K562 (cell line): ENCODE results near the gene PI4KA. TPM values are rescaled to one million over a fixed set of nuclear protein-coding genes. Genes with fewer than 3 reads are reported as not detected.

Source experiments
- CHAMP1 ChIP-seq: fragments of 450-650 bp; IDR thresholded peaks from 2 replicates; pipeline ENCODE4 v1.6.1; 2016; ENCODE audit warnings: mild to moderate bottlenecking
- EHMT2 ChIP-seq: fragments of 450-650 bp; IDR thresholded peaks from 2 replicates; pipeline ENCODE4 v1.6.1; 2018; ENCODE audit warnings: antibody characterized with exemption
- ELK3 ChIP-seq: fragments of 450-650 bp; formaldehyde crosslinking; IDR thresholded peaks from 2 replicates; pipeline ENCODE4 v1.4.0; 2020; ENCODE audit warnings: mild to moderate bottlenecking
- GMEB1 ChIP-seq: fragments of 250-450 bp; sonication (Bioruptor Pico); IDR thresholded peaks from 2 replicates; pipeline ENCODE4 v1.4.0; 2020; ENCODE audit warnings: mild to moderate bottlenecking
- GTF2B ChIP-seq: IDR thresholded peaks from 2 replicates; pipeline ENCODE4 v1.6.1; 2011; ENCODE audit not compliant: insufficient read length; ENCODE audit errors: extremely low read depth
- HNRNPUL1 ChIP-seq: fragments of 200-400 bp; formaldehyde crosslinking; IDR thresholded peaks from 2 replicates; pipeline ENCODE4 v1.6.1; 2017; ENCODE audit warnings: low read length
- KLF10 ChIP-seq: fragments of 250-450 bp; sonication (Bioruptor Pico); IDR thresholded peaks from 2 replicates; pipeline ENCODE4 v1.6.1; 2021; ENCODE audit warnings: matching md5 sums
- MTA2 ChIP-seq: fragments of 450-650 bp; IDR thresholded peaks from 2 replicates; pipeline ENCODE4 v1.6.1; 2016; ENCODE audit warnings: low read depth
- MTF1 ChIP-seq: fragments of 250-450 bp; sonication (Bioruptor Pico); IDR thresholded peaks from 2 replicates; pipeline ENCODE4 v1.9.0; 2021; ENCODE audit warnings: moderate library complexity, mild to moderate bottlenecking, inconsistent platforms, borderline replicate concordance
- MXI1 ChIP-seq: IDR thresholded peaks from 2 replicates; pipeline ENCODE4 v1.6.1; 2011; ENCODE audit warnings: low read depth, mild to moderate bottlenecking, improper control_type of control experiment, low read length
- NCOA1 ChIP-seq: fragments of 450-650 bp; IDR thresholded peaks from 2 replicates; pipeline ENCODE4 v1.6.1; 2016; ENCODE audit warnings: low read depth
- SLC30A9 ChIP-seq: fragments of 250-450 bp; sonication (Bioruptor Pico); IDR thresholded peaks from 2 replicates; pipeline ENCODE4 v1.8.0; 2022; ENCODE audit warnings: mild to moderate bottlenecking, moderate library complexity
- TAL1 ChIP-seq: fragments of 450-650 bp; IDR thresholded peaks from 2 replicates; pipeline ENCODE4 v1.6.1; 2016; ENCODE audit warnings: mild to moderate bottlenecking
- TSHZ1 ChIP-seq: fragments of 250-450 bp; sonication (Bioruptor Pico); IDR thresholded peaks from 2 replicates; pipeline ENCODE4 v1.4.0; 2020; ENCODE audit warnings: mild to moderate bottlenecking, moderate library complexity
- ZNF124 ChIP-seq: sonication (generic); formaldehyde crosslinking; IDR thresholded peaks from 2 replicates; pipeline ENCODE4 v1.8.1; 2022; ENCODE audit warnings: missing genetic modification reagents
- ZNF134 ChIP-seq: fragments of 250-450 bp; sonication (Bioruptor Pico); conservative IDR thresholded peaks from 2 replicates; pipeline ENCODE4 v1.4.0; 2020
- ZNF140 ChIP-seq: fragments of 250-450 bp; sonication (Bioruptor Pico); IDR thresholded peaks from 2 replicates; pipeline ENCODE4 v1.8.0; 2021; ENCODE audit warnings: moderate library complexity, mild to moderate bottlenecking, inconsistent platforms
- ZSCAN32 ChIP-seq: fragments of 450-650 bp; formaldehyde crosslinking; IDR thresholded peaks from 2 replicates; pipeline ENCODE4 v1.4.0; 2020; ENCODE audit warnings: mild to moderate bottlenecking, moderate library complexity
- polyA plus RNA-seq, 8 experiments: library from polyadenylated mRNA; depleted of rRNA in 4 of 8; stranded (reverse) in 5 of 8; unstranded in 3 of 8; fragments of >200 nt; fragmentation: Nextera tagmentation in 2 of 8; fragmentation: Illumina TruSeq in 1 of 8; extraction: Ambion mirVana in 2 of 8; extraction: Trizol in 1 of 8; gene quantifications; 2 replicates each; pipeline versions ENCODE4 v1.2.1 to v1.2.3, GENCODE V29; 2011 to 2014; ENCODE audit warnings: inconsistent platforms in 1 of 8, missing spikeins in 1 of 8
- total RNA-seq, 7 experiments: library from RNA; depleted of rRNA in 6 of 7; stranded (reverse); fragments of >200 nt in 6 of 7; fragmentation: Illumina TruSeq in 2 of 7; extraction: Trizol in 2 of 7; gene quantifications; 2 replicates each; pipeline versions ENCODE4 v1.2.1 to v1.2.3, GENCODE V29; 2011 to 2021; ENCODE audit warnings: low replicate concordance in 1 of 7

Gene PI4KA
- total and polyA plus RNA-seq, 9 of the 15 experiments (the other 6 are each of a cell fraction or from before 2014, with no cell fraction given): 7.3 to 187 (median 84.7) TPM

- TF ChIP-seq KLF10 (no peak), HNRNPUL1 (no peak), GTF2B (no peak), ZNF140 (no peak), EHMT2 (peak; percentile 52; the same call in 1 of the 2 replicates), ZNF124 (CRISPR knock-in tag) (no peak), ELK3 (no peak), MXI1 (peak; percentile 41; the same call in 1 of the 2 replicates), ZNF134 (no peak), ZSCAN32 (CRISPR knock-in tag) (no peak), GMEB1 (CRISPR knock-in tag) (no peak), CHAMP1 (no peak), NCOA1 (no peak), TSHZ1 (no peak), TAL1 (no peak), SLC30A9 (CRISPR knock-in tag) (no peak), MTF1 (CRISPR knock-in tag) (no peak), MTA2 (peak; percentile 33; the same call in 1 of the 2 replicates)
Observed at GRCh38 chr22:20658433-20659222, 200.0 kb downstream of the PI4KA start (continued).
